Lower leg skin (tissue), 3 donors: ENCODE measurements around the gene PRKCE.

Experiments
- CTCF ChIP-seq, 3 donors: fragments of 450-650 bp; IDR thresholded peaks; one replicate each; pipeline ENCODE4 v1.5.1; 2016; ENCODE audit warnings: antibody characterized with exemption in 3 of 3, mild to moderate bottlenecking in 3 of 3, moderate library complexity in 2 of 3
- POLR2A ChIP-seq, 2 donors: fragments of 450-650 bp; IDR thresholded peaks; one replicate each; pipeline ENCODE4 v1.6.1; 2016 to 2017; ENCODE audit warnings: antibody characterized with exemption in 2 of 2, mild to moderate bottlenecking in 1 of 2, moderate library complexity in 1 of 2

- TF ChIP-seq CTCF (IDR thresholded peaks at IDR 0.05), result no peak
- no peak for TF ChIP-seq POLR2A (IDR thresholded peaks at IDR 0.05)
Measured at GRCh38 chr2:46184794-46185583, 533.5 kb downstream of the PRKCE start.
